ENCODE results near the gene RSAD1. TPM values are rescaled to one million over a fixed set of nuclear protein-coding genes. Genes with fewer than 3 reads are reported as not detected.

RSAD1 gene
- total and polyA plus RNA-seq, 4 donors = 20.1 to 43.2 (median 29.9) TPM

DNA sequence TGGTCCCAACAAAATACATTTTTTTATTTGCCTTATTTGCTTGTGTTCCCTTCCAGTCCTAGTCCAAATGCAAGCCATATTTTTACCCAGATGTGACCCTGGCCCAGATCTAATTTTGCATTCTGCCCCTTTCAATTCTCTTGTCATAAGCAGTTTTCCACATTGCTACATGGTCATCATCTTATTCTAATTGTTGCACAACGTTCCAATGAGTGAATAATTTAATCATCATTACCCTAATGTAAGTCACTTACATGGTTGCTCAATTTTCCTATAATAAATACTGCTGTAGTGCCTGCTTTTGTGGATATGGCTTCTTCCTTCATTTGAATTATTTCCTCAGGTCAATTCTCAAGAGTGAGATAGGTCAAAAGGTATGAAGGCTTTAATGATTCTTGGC, 12.8 kb downstream of the RSAD1 start:
- Histone ChIP-seq H3K36me3 (ENCODE audit: control insufficient read depth in 4 of 4, insufficient read depth in 4 of 4, low read length in 4 of 4) (peaks cover 0 to 4% (median 1%) of the 10 kb centered on the region in 4 donors), H3K27ac (ENCODE audit: low read depth in 1 of 2, low read length in 1 of 2) (no peak overlapping the region), H3K9ac (ENCODE audit: insufficient read depth in 1 of 2, low read length in 2 of 2) (no peak overlapping the region), H3K9me3 (ENCODE audit: control insufficient read depth in 4 of 4, insufficient read depth in 3 of 4, low read length in 3 of 4) (no peaks in the 10 kb centered on the region), H3K27me3 (ENCODE audit: control insufficient read depth in 3 of 3, insufficient read depth in 3 of 3, low read length in 2 of 3) (no peaks in the 10 kb centered on the region), H3K4me1 (ENCODE audit: control insufficient read depth in 5 of 5, insufficient read depth in 5 of 5, low read length in 5 of 5) (peaks cover 0 to 4% (median 0%) of the 10 kb centered on the region in 5 donors), H3K4me3 (no peak overlapping the region)
- DNase-seq = peak in 1 of 3 donors; percentile 50
- ATAC-seq (ENCODE audit: insufficient read depth, low FRiP score) = no peak
- WGBS, 2 donors = 52 to 68% methylated on average over 1 of the region's 1 CpG
- TF ChIP-seq, protein P1, sequence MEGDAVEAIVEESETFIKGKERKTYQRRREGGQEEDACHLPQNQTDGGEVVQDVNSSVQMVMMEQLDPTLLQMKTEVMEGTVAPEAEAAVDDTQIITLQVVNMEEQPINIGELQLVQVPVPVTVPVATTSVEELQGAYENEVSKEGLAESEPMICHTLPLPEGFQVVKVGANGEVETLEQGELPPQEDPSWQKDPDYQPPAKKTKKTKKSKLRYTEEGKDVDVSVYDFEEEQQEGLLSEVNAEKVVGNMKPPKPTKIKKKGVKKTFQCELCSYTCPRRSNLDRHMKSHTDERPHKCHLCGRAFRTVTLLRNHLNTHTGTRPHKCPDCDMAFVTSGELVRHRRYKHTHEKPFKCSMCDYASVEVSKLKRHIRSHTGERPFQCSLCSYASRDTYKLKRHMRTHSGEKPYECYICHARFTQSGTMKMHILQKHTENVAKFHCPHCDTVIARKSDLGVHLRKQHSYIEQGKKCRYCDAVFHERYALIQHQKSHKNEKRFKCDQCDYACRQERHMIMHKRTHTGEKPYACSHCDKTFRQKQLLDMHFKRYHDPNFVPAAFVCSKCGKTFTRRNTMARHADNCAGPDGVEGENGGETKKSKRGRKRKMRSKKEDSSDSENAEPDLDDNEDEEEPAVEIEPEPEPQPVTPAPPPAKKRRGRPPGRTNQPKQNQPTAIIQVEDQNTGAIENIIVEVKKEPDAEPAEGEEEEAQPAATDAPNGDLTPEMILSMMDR (IDR thresholded peaks at IDR 0.05; ENCODE audit: control extremely low read depth, extremely low read depth) = no peak

DNA sequence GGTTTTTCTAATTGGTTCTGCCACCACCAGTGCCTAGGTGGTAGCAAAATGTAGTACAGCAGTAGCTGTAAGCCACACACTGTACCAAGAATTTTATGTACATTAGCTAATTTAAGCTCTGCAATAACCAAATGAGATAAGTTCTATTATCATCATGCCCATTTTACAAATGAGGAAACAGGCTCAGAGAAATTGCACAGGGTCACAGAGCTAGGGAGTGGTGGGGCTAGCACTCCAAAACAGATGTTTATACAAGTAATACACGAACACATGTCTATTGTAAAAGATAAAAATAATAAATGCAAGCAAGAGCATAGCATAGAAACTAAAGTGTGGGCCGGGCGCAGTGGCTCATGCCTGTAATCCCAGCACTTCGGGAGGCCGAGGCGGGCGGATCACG, 13.6 kb downstream of the RSAD1 start:
- Histone ChIP-seq H3K27me3 (ENCODE audit: control insufficient read depth in 3 of 3, insufficient read depth in 3 of 3, low read length in 2 of 3) (no peaks in the 10 kb centered on the region), H3K4me3 (no peak overlapping the region), H3K9ac (ENCODE audit: insufficient read depth in 1 of 2, low read length in 2 of 2) (no peak overlapping the region), H3K36me3 (ENCODE audit: control insufficient read depth in 4 of 4, insufficient read depth in 4 of 4, low read length in 4 of 4) (peaks cover 0 to 3% (median 1%) of the 10 kb centered on the region in 4 donors), H3K27ac (ENCODE audit: low read depth in 1 of 2, low read length in 1 of 2) (no peak overlapping the region), H3K4me1 (ENCODE audit: control insufficient read depth in 5 of 5, insufficient read depth in 5 of 5, low read length in 5 of 5) (peaks cover 0 to 4% (median 0%) of the 10 kb centered on the region in 5 donors), H3K9me3 (ENCODE audit: control insufficient read depth in 4 of 4, insufficient read depth in 3 of 4, low read length in 3 of 4) (no peaks in the 10 kb centered on the region)
- DNase-seq = no peak
- ATAC-seq (ENCODE audit: insufficient read depth, low FRiP score) = no peak
- TF ChIP-seq, protein P1 (IDR thresholded peaks at IDR 0.05; ENCODE audit: control extremely low read depth, extremely low read depth) = no peak
- WGBS, 2 donors = 86 to 90% methylated on average over 5 to 8 of the region's 8 CpGs

DNA sequence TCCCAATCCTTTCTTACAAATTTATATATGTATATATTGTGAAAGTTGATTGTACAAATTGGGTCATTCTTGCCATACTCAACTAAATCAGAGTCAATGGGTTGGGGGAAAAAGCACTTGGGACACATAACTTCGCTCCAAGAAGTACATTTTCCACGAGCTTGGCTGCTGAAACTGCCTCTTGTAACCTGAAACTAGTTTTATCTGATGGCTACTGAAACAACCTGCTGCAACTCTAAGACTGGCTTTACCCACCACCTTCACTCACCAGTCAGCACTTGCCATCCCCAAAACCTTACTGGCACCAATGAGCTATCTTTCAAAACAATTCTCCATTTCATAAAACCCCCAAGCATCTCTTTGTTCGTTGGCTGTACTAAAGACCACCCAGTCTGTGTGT, 15.1 kb downstream of the RSAD1 start:
- H3K4me1 ChIP-seq (ENCODE audit: control insufficient read depth in 5 of 5, insufficient read depth in 5 of 5, low read length in 5 of 5) = peaks cover 0 to 4% (median 0%) of the 10 kb centered on the region in 5 donors
- TF ChIP-seq, protein P1 (IDR thresholded peaks at IDR 0.05; ENCODE audit: control extremely low read depth, extremely low read depth) = no peak
- H3K27me3 ChIP-seq (ENCODE audit: control insufficient read depth in 3 of 3, insufficient read depth in 3 of 3, low read length in 2 of 3) = no peaks in the 10 kb centered on the region
- 45 to 69% methylated on average over 3 of the region's 3 CpGs for WGBS, 2 donors
- H3K36me3 ChIP-seq (ENCODE audit: control insufficient read depth in 4 of 4, insufficient read depth in 4 of 4, low read length in 4 of 4) = no peaks in the 10 kb centered on the region
- no peak overlapping the region for H3K9ac ChIP-seq (ENCODE audit: insufficient read depth in 1 of 2, low read length in 2 of 2)
- DNase-seq (peak in 1 of 3 donors; percentile 46), ATAC-seq (ENCODE audit: insufficient read depth, low FRiP score) (no peak)
- H3K4me3 ChIP-seq = no peak overlapping the region
- no peaks in the 10 kb centered on the region for H3K9me3 ChIP-seq (ENCODE audit: control insufficient read depth in 4 of 4, insufficient read depth in 3 of 4, low read length in 3 of 4)
- H3K27ac ChIP-seq (ENCODE audit: low read depth in 1 of 2, low read length in 1 of 2) = no peak overlapping the region

DNA sequence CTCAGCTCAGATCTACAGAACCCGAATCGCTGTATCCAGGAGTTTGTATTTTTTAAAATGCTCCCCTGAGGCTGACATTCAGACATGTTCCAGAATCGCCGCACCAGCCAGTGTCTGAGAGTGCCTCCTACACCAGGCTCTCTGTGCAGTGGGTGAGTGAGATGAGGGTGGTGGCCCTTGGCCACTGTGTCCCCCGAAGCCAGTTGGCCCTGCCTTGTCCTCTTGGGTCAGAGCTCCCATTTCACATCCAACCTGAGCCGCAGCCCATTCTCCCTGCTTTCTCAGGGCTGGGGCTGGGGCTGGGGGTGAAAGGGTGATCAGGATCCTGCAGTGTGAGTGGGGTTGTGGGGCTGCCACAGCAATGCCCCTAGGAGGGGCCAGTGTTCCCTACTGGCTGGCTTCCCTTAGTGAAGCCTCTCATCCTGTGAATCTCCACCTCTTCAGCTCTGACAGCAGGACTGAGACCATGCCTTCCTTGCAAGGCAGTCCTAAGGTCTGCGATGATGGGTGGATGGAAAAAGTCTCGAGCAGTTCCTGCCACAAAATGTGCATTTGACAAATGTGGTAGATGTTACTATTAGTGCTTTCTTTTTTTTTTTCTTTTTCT, 16.7 kb downstream of the RSAD1 start:
- TF ChIP-seq, protein P1 (IDR thresholded peaks at IDR 0.05; ENCODE audit: control extremely low read depth, extremely low read depth) = no peak
- DNase-seq = no peak

More for the DNA sequence above, 16.7 kb downstream of the RSAD1 start:
- peaks cover 0 to 4% (median 0%) of the 10 kb centered on the region in 5 donors for H3K4me1 ChIP-seq (ENCODE audit: control insufficient read depth in 5 of 5, insufficient read depth in 5 of 5, low read length in 5 of 5)
- no peaks in the 10 kb centered on the region for H3K36me3 ChIP-seq (ENCODE audit: control insufficient read depth in 4 of 4, insufficient read depth in 4 of 4, low read length in 4 of 4)
- WGBS, 2 donors = 85 to 95% methylated on average over 8 of the region's 8 CpGs
- H3K27ac ChIP-seq (ENCODE audit: low read depth in 1 of 2, low read length in 1 of 2) = no peak overlapping the region
- H3K9me3 ChIP-seq (ENCODE audit: control insufficient read depth in 4 of 4, insufficient read depth in 3 of 4, low read length in 3 of 4) = no peaks in the 10 kb centered on the region
- H3K4me3 ChIP-seq = no peak overlapping the region
- no peak for ATAC-seq (ENCODE audit: insufficient read depth, low FRiP score)
- no peak overlapping the region for H3K9ac ChIP-seq (ENCODE audit: insufficient read depth in 1 of 2, low read length in 2 of 2)
- no peaks in the 10 kb centered on the region for H3K27me3 ChIP-seq (ENCODE audit: control insufficient read depth in 3 of 3, insufficient read depth in 3 of 3, low read length in 2 of 3)
